Osteoblast (primary cell): ENCODE data around the gene CLC. TPM values are rescaled to one million over a fixed set of nuclear protein-coding genes. Genes with fewer than 3 reads are reported as not detected.
A peak's percentile ranks its signal among the peaks of the same experiment; 100 is the strongest.
"Not testable (repeated sequence)": the region's sequence is repeated elsewhere in the genome, so short reads cannot be mapped to it uniquely, and the experiment has no call there.

Source experiments
- DNase-seq: peaks from one replicate; pipeline ENCODE4 v3.0.0; 2011; ENCODE audit warnings: low spot score, mixed read lengths; ENCODE audit not compliant: insufficient read length; ENCODE audit errors: missing footprints
- H2AFZ ChIP-seq: 2 replicates; pipeline ENCODE4 v1.6.0; 2011; ENCODE audit warnings: mild to moderate bottlenecking, low read length
- H3K27ac ChIP-seq: 2 replicates; pipeline ENCODE4 v1.5.1; 2011; ENCODE audit warnings: mild to moderate bottlenecking, low read depth, low read length, moderate library complexity
- H3K27me3 ChIP-seq: 2 replicates; pipeline ENCODE4 v1.6.0; 2012; ENCODE audit warnings: mild to moderate bottlenecking, control low read depth, inconsistent platforms, low read length, moderate library complexity; ENCODE audit not compliant: insufficient read depth
- H3K36me3 ChIP-seq: 2 replicates; pipeline ENCODE4 v1.5.1; 2011; ENCODE audit warnings: mild to moderate bottlenecking, low read length, control low read depth, moderate library complexity; ENCODE audit not compliant: insufficient read depth
- H3K4me1 ChIP-seq: 2 replicates; pipeline ENCODE4 v1.5.1; 2011; ENCODE audit warnings: mild to moderate bottlenecking, low read length, control low read depth, moderate library complexity; ENCODE audit not compliant: insufficient read depth
- H3K4me2 ChIP-seq: 2 replicates; pipeline ENCODE4 v1.6.0; 2011; ENCODE audit warnings: mild to moderate bottlenecking, low read length; ENCODE audit not compliant: insufficient read depth
- H3K4me3 ChIP-seq: fragments of 200-600 bp; sonication (generic); 3 replicates; pipeline ENCODE4 v1.5.1; 2012; ENCODE audit warnings: mild to moderate bottlenecking, low read length, inconsistent platforms; ENCODE audit not compliant: insufficient read depth
- H3K79me2 ChIP-seq: 2 replicates; pipeline ENCODE4 v1.6.0; 2012; ENCODE audit warnings: mild to moderate bottlenecking, low read length, control low read depth, inconsistent platforms; ENCODE audit not compliant: insufficient read depth
- H3K9me3 ChIP-seq: 2 replicates; pipeline ENCODE4 v1.5.1; 2011; ENCODE audit warnings: low read depth, low read length, control low read depth
- H4K20me1 ChIP-seq: 2 replicates; pipeline ENCODE4 v1.6.0; 2012; ENCODE audit warnings: mild to moderate bottlenecking, low read length, control low read depth; ENCODE audit not compliant: insufficient read depth
- total RNA-seq: library from RNA; depleted of rRNA; stranded (reverse); fragments of >200 nt; gene quantifications from 2 replicates; pipeline ENCODE4 v1.2.3, GENCODE V29; 2012
- TF ChIP-seq, protein P1 (sequence below): IDR thresholded peaks from 2 replicates; pipeline ENCODE4 v1.5.1; 2011; ENCODE audit warnings: mild to moderate bottlenecking, low read depth, low read length, moderate library complexity; ENCODE audit errors: extremely low read depth

The CLC gene
- total RNA-seq, 1 donor, result not detected

DNA sequence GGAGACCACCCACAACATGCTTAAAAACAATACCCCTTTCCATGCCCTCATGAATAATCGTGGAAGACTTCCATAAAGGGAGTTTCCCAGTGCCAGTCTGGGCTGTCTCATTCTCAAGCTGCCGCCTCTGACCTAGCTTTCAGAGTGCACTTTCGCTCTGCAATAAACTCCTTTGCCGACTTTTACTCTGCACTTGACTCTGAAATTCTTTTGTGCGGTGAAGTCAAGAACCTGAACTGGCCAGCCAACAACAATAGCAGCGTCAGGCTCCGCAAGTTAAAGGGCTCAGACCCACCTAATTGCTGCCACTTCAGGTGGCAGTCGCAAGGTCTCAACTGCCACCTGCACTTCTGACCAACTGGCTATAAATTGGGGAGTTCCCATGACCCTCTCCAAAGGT lies 30.5 kb upstream of the CLC start:
- H3K36me3 ChIP-seq, result no peaks in the 10 kb centered on the region
- H3K4me2 ChIP-seq, result no peak overlapping the region
- H3K27ac ChIP-seq, result no peak overlapping the region
- no peak overlapping the region for H3K4me3 ChIP-seq
- no peaks in the 10 kb centered on the region for H3K79me2 ChIP-seq
- DNase-seq, result no peak
- H3K9me3 ChIP-seq, result no peaks in the 10 kb centered on the region
- no peaks in the 10 kb centered on the region for H3K4me1 ChIP-seq
- no peaks in the 10 kb centered on the region for H4K20me1 ChIP-seq
- H2AFZ ChIP-seq, result no peak overlapping the region
- TF ChIP-seq, protein P1, sequence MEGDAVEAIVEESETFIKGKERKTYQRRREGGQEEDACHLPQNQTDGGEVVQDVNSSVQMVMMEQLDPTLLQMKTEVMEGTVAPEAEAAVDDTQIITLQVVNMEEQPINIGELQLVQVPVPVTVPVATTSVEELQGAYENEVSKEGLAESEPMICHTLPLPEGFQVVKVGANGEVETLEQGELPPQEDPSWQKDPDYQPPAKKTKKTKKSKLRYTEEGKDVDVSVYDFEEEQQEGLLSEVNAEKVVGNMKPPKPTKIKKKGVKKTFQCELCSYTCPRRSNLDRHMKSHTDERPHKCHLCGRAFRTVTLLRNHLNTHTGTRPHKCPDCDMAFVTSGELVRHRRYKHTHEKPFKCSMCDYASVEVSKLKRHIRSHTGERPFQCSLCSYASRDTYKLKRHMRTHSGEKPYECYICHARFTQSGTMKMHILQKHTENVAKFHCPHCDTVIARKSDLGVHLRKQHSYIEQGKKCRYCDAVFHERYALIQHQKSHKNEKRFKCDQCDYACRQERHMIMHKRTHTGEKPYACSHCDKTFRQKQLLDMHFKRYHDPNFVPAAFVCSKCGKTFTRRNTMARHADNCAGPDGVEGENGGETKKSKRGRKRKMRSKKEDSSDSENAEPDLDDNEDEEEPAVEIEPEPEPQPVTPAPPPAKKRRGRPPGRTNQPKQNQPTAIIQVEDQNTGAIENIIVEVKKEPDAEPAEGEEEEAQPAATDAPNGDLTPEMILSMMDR, result no peak
- H3K27me3 ChIP-seq, result no peaks in the 10 kb centered on the region

DNA sequence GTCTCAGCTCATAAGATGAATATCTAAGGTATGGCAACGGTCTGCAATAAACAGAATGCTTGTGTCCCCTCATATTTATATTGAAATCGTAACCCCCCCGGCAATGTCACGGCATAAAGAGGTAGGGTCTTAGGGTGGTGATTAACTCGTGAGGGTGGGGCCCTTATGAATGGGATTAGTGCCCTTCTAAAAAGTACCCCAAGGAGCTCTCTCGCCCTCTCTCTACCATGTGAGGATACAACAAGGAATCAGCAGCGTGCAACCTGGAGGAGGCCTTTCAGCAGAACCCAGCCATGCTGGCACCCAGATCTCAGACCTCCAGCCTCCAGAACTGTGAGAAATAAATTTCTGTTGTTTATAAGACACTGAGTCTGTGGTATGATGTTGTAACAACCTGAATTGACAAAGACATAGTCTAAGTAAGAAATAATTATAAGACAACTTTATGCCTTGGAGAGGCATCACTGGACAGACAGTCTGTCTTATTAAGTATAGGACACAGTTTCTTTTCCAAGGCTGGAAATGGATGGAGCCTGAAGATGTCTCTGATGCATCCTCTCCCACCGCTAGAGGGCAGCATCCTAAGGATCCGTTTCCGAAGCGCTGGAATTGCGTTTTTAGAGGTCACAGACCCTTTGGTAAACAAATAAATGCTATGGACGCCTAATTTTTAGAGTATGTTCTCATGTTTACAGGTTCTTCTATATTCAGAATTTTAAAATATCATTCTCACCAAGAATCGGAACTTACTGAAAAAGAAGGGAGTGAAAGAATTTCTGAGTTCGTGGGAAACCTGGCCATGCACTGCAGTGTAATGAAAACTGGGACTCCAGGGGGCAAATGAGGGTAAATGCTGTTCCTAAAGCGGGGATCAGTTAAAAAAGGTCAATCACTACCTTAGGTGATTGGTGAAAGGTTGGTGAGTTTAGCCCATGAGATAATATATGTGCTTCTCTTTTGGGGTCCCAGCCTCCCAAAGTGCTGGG lies 27.6 kb upstream of the CLC start:
- H3K4me1 ChIP-seq, result no peaks in the 10 kb centered on the region
- H3K36me3 ChIP-seq, result no peaks in the 10 kb centered on the region
- no peaks in the 10 kb centered on the region for H3K79me2 ChIP-seq
- no peaks in the 10 kb centered on the region for H3K9me3 ChIP-seq
- no peak overlapping the region for H3K4me3 ChIP-seq
- H2AFZ ChIP-seq, result no peak overlapping the region
- no peak for DNase-seq
- no peaks in the 10 kb centered on the region for H4K20me1 ChIP-seq
- peak overlapping the region; percentile 24 for H3K4me2 ChIP-seq
- H3K27ac ChIP-seq, result no peak overlapping the region
- TF ChIP-seq, protein P1, result peak; percentile 89
- H3K27me3 ChIP-seq, result no peaks in the 10 kb centered on the region

DNA sequence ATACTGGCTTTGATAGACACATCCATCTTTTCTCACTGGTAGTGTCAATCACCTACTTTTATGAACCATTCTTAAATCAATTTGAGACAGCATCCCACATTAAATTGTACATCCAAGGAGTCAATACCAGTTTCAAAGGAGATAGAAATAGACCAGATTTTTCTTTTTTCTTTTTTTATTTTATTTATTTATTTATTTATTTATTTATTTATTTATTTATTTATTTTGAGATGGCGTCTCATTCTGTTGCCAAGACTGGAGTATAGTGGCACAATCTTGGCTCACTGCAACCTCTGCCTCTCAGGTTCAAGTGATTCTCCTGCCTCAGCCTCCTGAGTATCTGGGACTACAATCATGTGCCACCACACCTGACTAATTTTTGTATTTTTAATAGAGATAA lies 24.0 kb upstream of the CLC start:
- H3K4me1 ChIP-seq, H3K9me3 ChIP-seq, H3K36me3 ChIP-seq, H2AFZ ChIP-seq, H3K27ac ChIP-seq, H4K20me1 ChIP-seq, DNase-seq, H3K4me3 ChIP-seq, H3K79me2 ChIP-seq, H3K27me3 ChIP-seq, H3K4me2 ChIP-seq: not testable (repeated sequence)

DNA sequence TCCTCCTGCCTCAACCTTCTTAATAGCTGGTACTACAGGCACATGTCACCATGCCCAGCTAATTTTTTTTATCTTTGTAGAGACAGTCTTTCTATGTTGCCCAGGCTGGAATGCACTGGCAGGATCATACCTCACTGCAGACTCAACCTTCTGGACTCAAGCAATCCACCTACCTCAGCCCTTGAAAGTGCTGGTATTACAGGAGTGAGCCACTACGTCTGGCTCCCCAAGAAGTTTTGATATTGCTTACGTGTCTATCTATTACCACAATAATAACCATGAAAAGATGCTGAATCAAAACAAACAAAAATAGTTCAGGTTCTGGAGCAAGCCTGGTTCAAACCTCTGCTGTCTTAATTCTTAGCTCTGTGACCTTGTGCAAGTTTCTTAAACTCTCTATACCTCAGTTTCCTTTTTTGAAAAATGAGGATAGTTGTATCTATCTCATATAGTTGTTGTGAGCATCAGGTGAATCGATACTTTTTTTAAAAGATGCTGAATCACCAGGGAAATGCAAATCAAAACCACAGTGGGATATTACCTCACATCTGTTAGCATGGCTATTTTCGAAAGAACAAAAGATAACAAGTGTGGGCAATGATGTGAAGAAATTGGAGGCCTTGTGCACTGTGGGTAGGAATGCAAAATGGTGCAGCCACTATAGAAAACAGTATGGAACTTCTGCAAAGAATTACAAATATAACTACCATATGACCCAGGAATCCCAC lies 21.8 kb upstream of the CLC start:
- no peaks in the 10 kb centered on the region for H3K79me2 ChIP-seq
- no peak overlapping the region for H3K4me3 ChIP-seq
- peaks cover 4% of the 10 kb centered on the region for H3K27me3 ChIP-seq
- H3K9me3 ChIP-seq, result no peaks in the 10 kb centered on the region
- H3K4me2 ChIP-seq, result no peak overlapping the region
- TF ChIP-seq, protein P1, result no peak
- no peaks in the 10 kb centered on the region for H3K4me1 ChIP-seq
- no peak overlapping the region for H3K27ac ChIP-seq
- H4K20me1 ChIP-seq, result no peaks in the 10 kb centered on the region
- no peak overlapping the region for H2AFZ ChIP-seq
- no peaks in the 10 kb centered on the region for H3K36me3 ChIP-seq
- no peak for DNase-seq
